Uterus (tissue), 2 donors: ENCODE measurements around the gene KIAA0753.

ENCODE experiments used
- POLR2A ChIP-seq, 2 donors: fragments of 450-650 bp; IDR thresholded peaks; one replicate each; pipeline ENCODE4 v1.6.1; 2016; ENCODE audit warnings: antibody characterized with exemption in 2 of 2, mild to moderate bottlenecking in 1 of 2, moderate library complexity in 1 of 2
- TF ChIP-seq, protein P1 (sequence below), 4 experiments: fragments of 200-600 bp in 2 of 4; fragments of 450-650 bp in 2 of 4; sonication (generic) in 2 of 4; IDR thresholded peaks; one replicate each; pipeline ENCODE4 v1.5.1; 2016 to 2019; ENCODE audit warnings: antibody characterized with exemption in 4 of 4, mild to moderate bottlenecking in 2 of 4, moderate library complexity in 1 of 4

DNA sequence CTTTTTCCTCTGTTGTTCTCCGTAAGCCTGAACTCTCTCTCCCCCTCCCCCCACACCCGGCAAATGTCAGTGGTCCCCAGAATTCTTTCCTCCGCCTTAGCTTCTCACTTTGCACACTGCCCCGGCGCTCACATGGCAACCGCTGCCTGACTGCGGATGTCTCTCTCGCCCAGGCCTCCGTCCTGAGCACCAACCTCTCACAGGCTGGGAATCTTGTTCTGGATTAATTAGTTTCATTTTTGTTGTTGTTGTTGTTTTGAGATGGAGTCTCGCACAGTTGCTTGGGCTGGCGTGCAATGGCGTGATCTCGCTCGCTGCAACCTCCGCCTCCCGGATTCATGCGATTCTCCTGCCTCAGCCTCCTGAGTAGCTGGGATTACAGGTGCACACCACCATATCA lies 27.7 kb upstream of the KIAA0753 start:
- TF ChIP-seq, protein P1, sequence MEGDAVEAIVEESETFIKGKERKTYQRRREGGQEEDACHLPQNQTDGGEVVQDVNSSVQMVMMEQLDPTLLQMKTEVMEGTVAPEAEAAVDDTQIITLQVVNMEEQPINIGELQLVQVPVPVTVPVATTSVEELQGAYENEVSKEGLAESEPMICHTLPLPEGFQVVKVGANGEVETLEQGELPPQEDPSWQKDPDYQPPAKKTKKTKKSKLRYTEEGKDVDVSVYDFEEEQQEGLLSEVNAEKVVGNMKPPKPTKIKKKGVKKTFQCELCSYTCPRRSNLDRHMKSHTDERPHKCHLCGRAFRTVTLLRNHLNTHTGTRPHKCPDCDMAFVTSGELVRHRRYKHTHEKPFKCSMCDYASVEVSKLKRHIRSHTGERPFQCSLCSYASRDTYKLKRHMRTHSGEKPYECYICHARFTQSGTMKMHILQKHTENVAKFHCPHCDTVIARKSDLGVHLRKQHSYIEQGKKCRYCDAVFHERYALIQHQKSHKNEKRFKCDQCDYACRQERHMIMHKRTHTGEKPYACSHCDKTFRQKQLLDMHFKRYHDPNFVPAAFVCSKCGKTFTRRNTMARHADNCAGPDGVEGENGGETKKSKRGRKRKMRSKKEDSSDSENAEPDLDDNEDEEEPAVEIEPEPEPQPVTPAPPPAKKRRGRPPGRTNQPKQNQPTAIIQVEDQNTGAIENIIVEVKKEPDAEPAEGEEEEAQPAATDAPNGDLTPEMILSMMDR (IDR thresholded peaks at IDR 0.05) = no peak
- no peak for TF ChIP-seq POLR2A (IDR thresholded peaks at IDR 0.05)
